Measurements from ENCODE around the gene CLMP.

DNA sequence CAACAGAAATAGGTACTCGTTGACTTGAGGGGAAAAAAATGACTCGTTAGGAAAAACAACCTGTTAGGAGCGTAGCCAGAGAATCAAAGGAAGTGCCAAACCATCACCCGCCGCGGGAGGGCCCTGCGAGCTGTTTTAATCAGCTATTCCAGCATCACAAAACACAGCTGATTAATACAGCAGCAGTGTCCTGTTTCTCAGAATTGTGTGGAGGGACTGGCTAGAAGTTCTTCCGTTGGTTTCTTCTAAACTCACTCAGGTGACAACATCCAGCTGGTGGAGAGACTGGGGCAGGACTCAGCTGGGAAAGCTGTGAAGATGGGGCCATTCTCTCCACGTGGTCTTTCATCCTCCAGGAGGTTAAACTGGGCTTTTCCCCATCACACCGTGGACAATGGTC is 161.2 kb downstream of the CLMP start:
- TF ChIP-seq, protein P1, sequence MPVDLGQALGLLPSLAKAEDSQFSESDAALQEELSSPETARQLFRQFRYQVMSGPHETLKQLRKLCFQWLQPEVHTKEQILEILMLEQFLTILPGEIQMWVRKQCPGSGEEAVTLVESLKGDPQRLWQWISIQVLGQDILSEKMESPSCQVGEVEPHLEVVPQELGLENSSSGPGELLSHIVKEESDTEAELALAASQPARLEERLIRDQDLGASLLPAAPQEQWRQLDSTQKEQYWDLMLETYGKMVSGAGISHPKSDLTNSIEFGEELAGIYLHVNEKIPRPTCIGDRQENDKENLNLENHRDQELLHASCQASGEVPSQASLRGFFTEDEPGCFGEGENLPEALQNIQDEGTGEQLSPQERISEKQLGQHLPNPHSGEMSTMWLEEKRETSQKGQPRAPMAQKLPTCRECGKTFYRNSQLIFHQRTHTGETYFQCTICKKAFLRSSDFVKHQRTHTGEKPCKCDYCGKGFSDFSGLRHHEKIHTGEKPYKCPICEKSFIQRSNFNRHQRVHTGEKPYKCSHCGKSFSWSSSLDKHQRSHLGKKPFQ (tag by site-specific recombination; IDR thresholded peaks at IDR 0.05): no peak
- TF ChIP-seq, protein P2, sequence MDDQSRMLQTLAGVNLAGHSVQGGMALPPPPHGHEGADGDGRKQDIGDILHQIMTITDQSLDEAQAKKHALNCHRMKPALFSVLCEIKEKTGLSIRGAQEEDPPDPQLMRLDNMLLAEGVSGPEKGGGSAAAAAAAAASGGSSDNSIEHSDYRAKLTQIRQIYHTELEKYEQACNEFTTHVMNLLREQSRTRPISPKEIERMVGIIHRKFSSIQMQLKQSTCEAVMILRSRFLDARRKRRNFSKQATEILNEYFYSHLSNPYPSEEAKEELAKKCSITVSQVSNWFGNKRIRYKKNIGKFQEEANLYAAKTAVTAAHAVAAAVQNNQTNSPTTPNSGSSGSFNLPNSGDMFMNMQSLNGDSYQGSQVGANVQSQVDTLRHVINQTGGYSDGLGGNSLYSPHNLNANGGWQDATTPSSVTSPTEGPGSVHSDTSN (CRISPR knock-in tag; IDR thresholded peaks at IDR 0.05): no peak
- TF ChIP-seq ZFP69B (tag by site-specific recombination; IDR thresholded peaks at IDR 0.05): no peak
- TF ChIP-seq, protein P3, sequence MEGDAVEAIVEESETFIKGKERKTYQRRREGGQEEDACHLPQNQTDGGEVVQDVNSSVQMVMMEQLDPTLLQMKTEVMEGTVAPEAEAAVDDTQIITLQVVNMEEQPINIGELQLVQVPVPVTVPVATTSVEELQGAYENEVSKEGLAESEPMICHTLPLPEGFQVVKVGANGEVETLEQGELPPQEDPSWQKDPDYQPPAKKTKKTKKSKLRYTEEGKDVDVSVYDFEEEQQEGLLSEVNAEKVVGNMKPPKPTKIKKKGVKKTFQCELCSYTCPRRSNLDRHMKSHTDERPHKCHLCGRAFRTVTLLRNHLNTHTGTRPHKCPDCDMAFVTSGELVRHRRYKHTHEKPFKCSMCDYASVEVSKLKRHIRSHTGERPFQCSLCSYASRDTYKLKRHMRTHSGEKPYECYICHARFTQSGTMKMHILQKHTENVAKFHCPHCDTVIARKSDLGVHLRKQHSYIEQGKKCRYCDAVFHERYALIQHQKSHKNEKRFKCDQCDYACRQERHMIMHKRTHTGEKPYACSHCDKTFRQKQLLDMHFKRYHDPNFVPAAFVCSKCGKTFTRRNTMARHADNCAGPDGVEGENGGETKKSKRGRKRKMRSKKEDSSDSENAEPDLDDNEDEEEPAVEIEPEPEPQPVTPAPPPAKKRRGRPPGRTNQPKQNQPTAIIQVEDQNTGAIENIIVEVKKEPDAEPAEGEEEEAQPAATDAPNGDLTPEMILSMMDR (tag by site-specific recombination; IDR thresholded peaks at IDR 0.05): no peak
- TF ChIP-seq, protein P4, sequence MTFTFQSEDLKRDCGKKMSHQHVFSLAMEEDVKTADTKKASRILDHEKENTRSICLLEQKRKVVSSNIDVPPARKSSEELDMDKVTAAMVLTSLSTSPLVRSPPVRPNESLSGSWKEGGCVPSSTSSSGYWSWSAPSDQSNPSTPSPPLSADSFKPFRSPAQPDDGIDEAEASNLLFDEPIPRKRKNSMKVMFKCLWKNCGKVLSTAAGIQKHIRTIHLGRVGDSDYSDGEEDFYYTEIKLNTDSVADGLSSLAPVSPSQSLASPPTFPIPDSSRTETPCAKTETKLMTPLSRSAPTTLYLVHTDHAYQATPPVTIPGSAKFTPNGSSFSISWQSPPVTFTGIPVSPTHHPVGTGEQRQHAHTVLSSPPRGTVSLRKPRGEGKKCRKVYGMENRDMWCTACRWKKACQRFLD (tag by site-specific recombination; IDR thresholded peaks at IDR 0.05): no peak
- TF ChIP-seq, protein P5, sequence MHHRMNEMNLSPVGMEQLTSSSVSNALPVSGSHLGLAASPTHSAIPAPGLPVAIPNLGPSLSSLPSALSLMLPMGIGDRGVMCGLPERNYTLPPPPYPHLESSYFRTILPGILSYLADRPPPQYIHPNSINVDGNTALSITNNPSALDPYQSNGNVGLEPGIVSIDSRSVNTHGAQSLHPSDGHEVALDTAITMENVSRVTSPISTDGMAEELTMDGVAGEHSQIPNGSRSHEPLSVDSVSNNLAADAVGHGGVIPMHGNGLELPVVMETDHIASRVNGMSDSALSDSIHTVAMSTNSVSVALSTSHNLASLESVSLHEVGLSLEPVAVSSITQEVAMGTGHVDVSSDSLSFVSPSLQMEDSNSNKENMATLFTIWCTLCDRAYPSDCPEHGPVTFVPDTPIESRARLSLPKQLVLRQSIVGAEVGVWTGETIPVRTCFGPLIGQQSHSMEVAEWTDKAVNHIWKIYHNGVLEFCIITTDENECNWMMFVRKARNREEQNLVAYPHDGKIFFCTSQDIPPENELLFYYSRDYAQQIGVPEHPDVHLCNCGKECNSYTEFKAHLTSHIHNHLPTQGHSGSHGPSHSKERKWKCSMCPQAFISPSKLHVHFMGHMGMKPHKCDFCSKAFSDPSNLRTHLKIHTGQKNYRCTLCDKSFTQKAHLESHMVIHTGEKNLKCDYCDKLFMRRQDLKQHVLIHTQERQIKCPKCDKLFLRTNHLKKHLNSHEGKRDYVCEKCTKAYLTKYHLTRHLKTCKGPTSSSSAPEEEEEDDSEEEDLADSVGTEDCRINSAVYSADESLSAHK (tag by site-specific recombination; IDR thresholded peaks at IDR 0.05): no peak
